ENCODE data around the gene GLMP. TPM values are rescaled to one million over a fixed set of nuclear protein-coding genes. Genes with fewer than 3 reads are reported as not detected.

GLMP gene
- total RNA-seq, 1 donor from 2014 or later: 38.3 TPM

- DNase-seq (ENCODE audit: low read depth in 2 of 2): no peak
Observed at GRCh38 chr1:156286061-156286460, 9.4 kb downstream of the GLMP start.

- no peak for DNase-seq (ENCODE audit: low read depth in 2 of 2)
Observed at GRCh38 chr1:156285437-156285836, 10.0 kb downstream of the GLMP start.

GRCh38 chr1:156284757-156285156 lies 10.7 kb downstream of the GLMP start:
- no peak for DNase-seq (ENCODE audit: low read depth in 2 of 2)

- DNase-seq (ENCODE audit: low read depth in 2 of 2): no peak
Observed at GRCh38 chr1:156284112-156284511, 11.4 kb downstream of the GLMP start, which contains the start of gene TMEM79. TSS of gene TMEM79 (plus strand) at chr1:156284325. CDS start at chr1:156285227, 902 bp downstream.

GRCh38 chr1:156283521-156283920 lies 12.0 kb downstream of the GLMP start:
- DNase-seq (ENCODE audit: low read depth in 2 of 2): no peak

GRCh38 chr1:156282479-156283222 lies 12.8 kb downstream of the GLMP start, which contains the start of gene SMG5:
TSS of gene SMG5 (minus strand) at chr1:156282825. CDS start at chr1:156282680, 145 bp downstream.
- peak; percentile 99 for DNase-seq (ENCODE audit: low read depth in 2 of 2)

- DNase-seq (ENCODE audit: low read depth in 2 of 2): peak; percentile 29 to 49
Observed at GRCh38 chr1:156281693-156282478, 13.6 kb downstream of the GLMP start.

GRCh38 chr1:156281281-156281680 lies 14.2 kb downstream of the GLMP start:
- peak; percentile 33 to 36 for DNase-seq (ENCODE audit: low read depth in 2 of 2)

- DNase-seq (ENCODE audit: low read depth in 2 of 2): no peak
Observed at GRCh38 chr1:156279837-156280236, 15.6 kb downstream of the GLMP start.

GRCh38 chr1:156276966-156277381 lies 18.5 kb downstream of the GLMP start:
- DNase-seq (ENCODE audit: low read depth in 2 of 2): no peak

GRCh38 chr1:156276532-156276931 lies 18.9 kb downstream of the GLMP start:
- no peak for DNase-seq (ENCODE audit: low read depth in 2 of 2)

- DNase-seq (ENCODE audit: low read depth in 2 of 2): no peak
Observed at GRCh38 chr1:156270314-156270713, 25.2 kb downstream of the GLMP start.

GRCh38 chr1:156268336-156268735 lies 27.1 kb downstream of the GLMP start:
- DNase-seq (ENCODE audit: low read depth in 2 of 2): peak in 1 of 2 donors; percentile 42

- DNase-seq (ENCODE audit: low read depth in 2 of 2): no peak
Observed at GRCh38 chr1:156266051-156266450, 29.4 kb downstream of the GLMP start.

GRCh38 chr1:156263288-156263655 lies 32.2 kb downstream of the GLMP start:
- DNase-seq (ENCODE audit: low read depth in 2 of 2): no peak

GRCh38 chr1:156262461-156263287 lies 32.8 kb downstream of the GLMP start:
- peak in 1 of 2 donors; percentile 39 for DNase-seq (ENCODE audit: low read depth in 2 of 2)

- DNase-seq (ENCODE audit: low read depth in 2 of 2): no peak
Observed at GRCh38 chr1:156260896-156261295, 34.6 kb downstream of the GLMP start.

- peak; percentile 28 to 34 for DNase-seq (ENCODE audit: low read depth in 2 of 2)
Observed at GRCh38 chr1:156259805-156260204, 35.7 kb downstream of the GLMP start.

GRCh38 chr1:156258859-156259258 lies 36.6 kb downstream of the GLMP start:
- no peak for DNase-seq (ENCODE audit: low read depth in 2 of 2)

GRCh38 chr1:156257711-156258110 lies 37.8 kb downstream of the GLMP start:
- DNase-seq (ENCODE audit: low read depth in 2 of 2): no peak

- no peak for DNase-seq (ENCODE audit: low read depth in 2 of 2)
Observed at GRCh38 chr1:156253634-156254033, 41.8 kb downstream of the GLMP start.

- DNase-seq (ENCODE audit: low read depth in 2 of 2): peak in 1 of 2 donors; percentile 62
Observed at GRCh38 chr1:156251527-156251926, 44.0 kb downstream of the GLMP start.
